HTR-8/SVneo (cell line): ENCODE measurements around the gene C3.
"Not testable (repeated sequence)": the region's sequence is repeated elsewhere in the genome, so short reads cannot be mapped to it uniquely, and the experiment has no call there.

Source experiments
- DNase-seq: peaks from one replicate; pipeline ENCODE4 v3.0.0; 2011; ENCODE audit warnings: low spot score, mixed read lengths; ENCODE audit not compliant: insufficient read length
- FAIRE-seq: peaks from 2 replicates; lab custom pipeline; 2011; peaks lifted over from hg19 to GRCh38; lab: Jason Lieb, UNC

C3 gene

DNA sequence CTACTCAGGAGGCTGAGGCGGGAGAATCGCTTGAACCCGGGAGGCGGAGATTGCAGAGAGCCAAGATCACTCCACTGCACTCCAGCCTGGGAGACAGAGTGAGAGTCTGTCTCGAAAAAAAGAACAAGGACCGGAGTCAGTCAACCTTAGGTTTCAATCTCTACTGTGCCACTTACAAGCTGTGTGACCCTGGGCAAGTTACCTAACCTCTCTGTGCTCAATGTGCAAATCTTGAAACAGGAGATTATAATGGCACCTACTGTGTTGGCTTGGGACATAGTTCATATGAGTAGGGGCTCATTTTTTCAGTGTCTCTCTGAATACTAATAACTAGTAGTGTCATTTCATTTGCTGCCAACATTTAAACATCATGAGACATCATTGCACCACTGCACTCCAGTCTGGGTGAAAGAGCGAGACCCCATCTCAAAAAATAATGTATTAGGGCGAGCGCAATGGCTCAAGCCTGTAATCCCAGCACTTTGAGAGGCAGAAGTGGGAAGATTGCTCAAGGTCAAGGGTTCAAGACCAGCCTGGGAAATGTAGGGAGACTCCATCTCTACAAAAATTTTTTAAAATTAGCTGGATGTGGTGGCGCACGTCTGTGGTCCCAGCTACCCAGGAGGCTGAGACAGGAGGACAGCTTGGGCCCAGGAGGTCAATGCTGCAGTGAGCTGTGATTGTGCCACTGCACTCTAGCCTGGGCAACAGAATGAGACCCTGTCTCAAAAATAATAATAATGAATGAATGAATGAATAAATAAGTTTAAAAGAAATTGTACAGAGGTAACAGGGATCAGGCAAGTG, 5.5 kb downstream of the C3 start:
- FAIRE-seq = no peak
- no peak for DNase-seq

GRCh38 chr19:6713773-6714692, 6.4 kb downstream of the C3 start:
- FAIRE-seq = no peak
- no peak for DNase-seq

DNA sequence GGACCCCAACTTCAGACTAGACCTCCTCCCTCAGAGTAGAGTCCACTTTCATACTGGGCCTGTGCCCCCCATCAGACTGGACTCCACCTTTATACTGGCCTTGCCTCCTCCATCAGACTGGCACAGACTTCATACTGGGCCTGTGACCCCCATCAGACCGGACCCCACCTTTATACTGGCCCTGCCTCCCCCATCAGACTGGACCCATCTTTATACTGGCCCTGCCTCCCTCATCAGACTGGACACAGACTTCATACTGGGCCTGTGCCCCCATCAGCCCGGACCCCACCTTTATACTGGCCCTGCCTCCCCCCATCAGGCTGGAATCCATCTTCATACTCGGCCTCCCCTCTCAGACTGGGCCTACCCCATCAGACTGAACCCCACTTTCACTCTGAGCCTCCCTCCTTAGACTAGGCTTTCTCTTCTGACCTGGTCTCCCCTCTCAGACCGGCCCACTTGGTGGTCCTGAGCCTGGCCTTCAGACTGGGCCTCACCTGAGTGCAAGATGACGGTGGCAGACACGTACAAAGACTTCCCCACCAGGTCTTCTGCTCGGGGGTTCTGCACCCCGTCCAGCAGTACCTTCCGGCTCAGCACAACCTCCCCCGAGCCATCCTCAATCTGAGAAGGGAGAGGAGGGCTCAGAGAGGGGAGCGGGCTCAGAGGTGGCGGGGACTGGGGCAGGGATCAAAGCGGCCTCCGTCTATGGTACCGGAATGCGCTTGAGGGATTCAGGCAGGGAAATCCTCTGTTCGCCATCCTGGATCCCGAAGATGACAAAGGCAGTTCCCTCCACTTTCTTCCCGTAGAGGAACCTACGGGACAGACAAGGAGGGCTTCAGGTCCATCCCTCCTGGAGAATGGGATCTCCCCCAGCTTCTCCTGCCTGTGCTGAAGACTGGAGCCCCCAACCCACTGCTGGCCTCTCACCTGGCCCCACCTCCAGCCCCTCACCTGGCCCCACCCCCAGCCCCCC, 7.5 kb downstream of the C3 start:
- FAIRE-seq (no peak), DNase-seq (no peak)

GRCh38 chr19:6712231-6712630, 8.2 kb downstream of the C3 start:
- DNase-seq (no peak), FAIRE-seq (no peak)

GRCh38 chr19:6711605-6712004, 8.8 kb downstream of the C3 start:
- DNase-seq (no peak), FAIRE-seq (no peak)

DNA sequence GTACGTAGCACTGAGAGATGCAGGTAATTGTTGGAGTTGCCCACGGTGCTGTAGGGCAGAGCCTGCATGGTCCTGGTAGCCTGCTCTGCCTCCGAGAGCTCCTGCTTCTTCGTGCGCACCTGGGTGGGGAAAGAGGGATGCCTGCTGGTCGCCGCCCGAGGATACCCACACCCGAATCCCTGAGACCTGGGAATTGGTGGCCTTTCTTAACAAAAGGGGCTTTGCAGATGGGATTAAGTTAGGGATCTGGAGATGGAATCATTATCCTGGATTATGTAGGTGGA, 9.4 kb downstream of the C3 start:
- DNase-seq = no peak
- no peak for FAIRE-seq

DNA sequence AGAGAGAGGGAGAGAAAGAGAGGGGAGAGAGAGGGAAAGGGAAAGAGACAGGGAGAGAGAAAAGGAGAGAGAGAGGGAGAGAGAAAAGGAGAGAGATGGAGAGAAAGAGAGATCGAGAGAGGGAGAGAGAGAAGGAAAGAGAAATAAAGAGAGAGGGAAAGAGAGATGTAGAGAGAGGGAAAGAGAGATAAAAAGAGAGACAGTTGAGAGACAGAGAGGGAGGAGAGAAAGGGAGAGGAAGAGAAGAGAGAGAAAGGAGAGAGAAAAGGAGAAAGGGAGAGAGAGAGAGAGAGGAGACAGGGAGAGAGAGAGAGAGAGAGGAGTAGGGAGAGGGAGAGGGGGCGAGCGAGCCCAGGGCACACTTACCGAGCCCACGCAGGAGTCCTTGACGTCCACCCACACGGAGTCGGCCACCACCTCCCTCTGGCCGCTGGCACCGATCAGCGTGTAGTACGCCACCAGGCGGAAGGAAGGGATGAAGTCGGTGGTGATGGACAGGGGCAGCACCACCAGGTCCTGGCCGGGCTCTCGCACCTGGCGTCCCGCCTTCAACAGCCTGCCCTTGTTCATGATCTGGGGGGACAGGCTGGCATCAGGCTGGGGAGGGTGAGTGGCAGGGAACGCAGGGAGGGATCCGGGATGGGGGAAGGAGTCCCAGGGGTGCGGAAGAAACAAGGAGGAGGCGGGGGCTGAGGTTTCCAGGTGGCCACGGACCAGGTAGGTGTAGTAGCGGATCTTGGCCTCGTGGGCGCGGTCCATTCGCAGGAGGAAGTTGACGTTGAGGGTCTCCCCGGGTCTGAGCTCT, 10.0 kb downstream of the C3 start:
- DNase-seq (no peak), FAIRE-seq (no peak)

GRCh38 chr19:6709549-6709948, 10.9 kb downstream of the C3 start:
- DNase-seq (no peak), FAIRE-seq (no peak)

DNA sequence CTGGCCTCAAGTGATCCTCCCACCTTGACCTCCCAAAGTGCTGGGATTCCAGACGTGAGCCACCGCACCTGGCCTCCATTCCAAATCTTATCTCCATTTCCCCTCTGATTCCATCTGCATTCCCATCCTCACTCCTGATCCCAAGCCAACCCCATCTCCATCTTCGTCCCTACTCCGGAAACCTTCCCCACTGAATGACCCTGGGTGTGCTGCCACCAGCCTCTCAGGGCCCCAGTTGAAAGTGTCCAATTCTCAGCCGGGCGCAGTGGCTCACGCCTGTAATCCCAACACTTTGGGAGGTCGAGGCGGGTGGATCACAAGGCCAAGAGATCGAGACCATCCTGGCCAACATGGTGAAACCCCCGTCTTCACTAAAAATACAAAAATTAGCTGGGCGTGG, 11.5 kb downstream of the C3 start:
- FAIRE-seq, DNase-seq: not testable (repeated sequence)

GRCh38 chr19:6708346-6708745, 12.1 kb downstream of the C3 start:
- FAIRE-seq (no peak), DNase-seq (no peak)

DNA sequence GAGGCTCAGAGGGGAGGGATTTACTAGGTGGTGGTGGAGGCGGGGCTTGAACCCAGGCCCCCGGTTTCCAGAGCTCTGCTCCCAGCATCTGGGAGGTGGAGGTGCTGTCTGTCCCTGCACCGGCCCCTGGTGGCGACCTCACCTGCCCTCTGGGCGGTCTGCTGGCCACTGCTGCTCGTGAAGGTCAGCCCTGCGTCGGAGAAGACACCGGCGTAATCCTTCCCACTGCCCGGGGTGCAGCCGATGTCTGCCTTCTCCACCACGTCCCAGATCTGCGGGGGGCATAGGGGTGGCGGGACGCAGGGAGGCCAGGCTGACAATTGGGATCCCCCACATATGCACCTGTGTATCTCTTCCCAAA, 12.8 kb downstream of the C3 start:
- no peak for DNase-seq
- no peak for FAIRE-seq

- DNase-seq = no peak
- FAIRE-seq = no peak
These were observed 13.3 kb downstream of the C3 start for GRCh38 chr19:6707011-6707657.

GRCh38 chr19:6706633-6706958, 13.9 kb downstream of the C3 start:
- FAIRE-seq (no peak), DNase-seq (no peak)

- DNase-seq (no peak), FAIRE-seq (no peak)
These were observed 14.4 kb downstream of the C3 start for GRCh38 chr19:6705931-6706632.

- FAIRE-seq (no peak), DNase-seq (no peak)
These were observed 19.7 kb downstream of the C3 start for GRCh38 chr19:6700586-6701316.

DNA sequence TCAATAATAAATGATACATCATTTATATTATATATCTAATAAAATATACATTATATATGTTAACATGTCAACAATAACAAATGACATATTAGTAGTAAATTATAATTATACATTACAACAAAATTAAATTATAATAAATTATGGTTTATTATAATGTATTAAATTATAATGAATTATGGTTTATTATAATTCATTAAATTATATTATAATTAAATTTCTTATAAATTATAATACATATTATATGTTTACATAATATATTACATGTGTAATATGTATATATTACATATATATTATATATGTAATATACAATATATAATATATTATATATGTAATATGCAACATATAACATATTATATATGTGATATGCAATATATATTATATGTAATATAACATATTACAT, 20.5 kb downstream of the C3 start:
- DNase-seq = no peak
- no peak for FAIRE-seq

GRCh38 chr19:6697291-6697690, 23.2 kb downstream of the C3 start:
- DNase-seq = no peak
- FAIRE-seq = no peak

GRCh38 chr19:6696239-6696820, 24.1 kb downstream of the C3 start:
- DNase-seq (no peak), FAIRE-seq (no peak)
